ENCODE data around the gene DOCK4.

GRCh38 chr7:111872450-111873325, 333.5 kb downstream of the DOCK4 start:
- TF ChIP-seq POLR2A (IDR thresholded peaks at IDR 0.05) (no peak), CTCF (IDR thresholded peaks at IDR 0.05) (no peak), POLR2AphosphoS5 (IDR thresholded peaks at IDR 0.05) (no peak), EP300 (IDR thresholded peaks at IDR 0.05; ENCODE audit: low read depth) (no peak)
